Measurements from ENCODE around the gene NME7.

The NME7 gene

DNA sequence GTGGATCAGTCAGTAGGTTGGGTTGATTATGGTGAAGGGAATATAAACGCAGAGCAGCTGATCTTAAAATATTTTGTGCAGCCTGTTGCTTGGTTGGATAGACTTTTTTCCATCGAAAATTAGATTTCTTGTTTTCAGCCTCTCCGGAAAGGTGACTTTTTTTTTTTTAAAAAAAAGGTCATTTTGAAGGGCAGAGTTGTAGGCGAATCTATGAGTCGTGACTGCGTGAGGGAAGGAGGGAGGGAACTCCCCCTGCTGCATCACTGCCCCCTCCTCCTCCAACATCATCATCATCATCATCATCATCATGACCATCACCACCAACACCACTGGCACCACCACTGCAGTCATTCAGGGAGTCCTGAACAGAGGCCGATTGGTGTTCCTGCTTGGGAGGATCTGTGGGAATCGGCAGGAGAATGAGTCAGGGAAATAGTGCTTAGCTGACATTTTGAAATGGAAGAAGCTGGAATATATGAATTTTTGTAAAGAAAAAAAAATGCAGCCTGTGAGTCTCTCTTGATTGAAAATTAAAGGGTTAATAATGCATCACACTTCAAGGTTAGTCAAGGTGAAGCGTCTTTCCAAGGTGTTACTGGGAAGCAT lies 259.9 kb downstream of the NME7 start:
- peak; percentile 61 for DNase-seq (ENCODE audit: low read depth)
- TF ChIP-seq, protein P1, sequence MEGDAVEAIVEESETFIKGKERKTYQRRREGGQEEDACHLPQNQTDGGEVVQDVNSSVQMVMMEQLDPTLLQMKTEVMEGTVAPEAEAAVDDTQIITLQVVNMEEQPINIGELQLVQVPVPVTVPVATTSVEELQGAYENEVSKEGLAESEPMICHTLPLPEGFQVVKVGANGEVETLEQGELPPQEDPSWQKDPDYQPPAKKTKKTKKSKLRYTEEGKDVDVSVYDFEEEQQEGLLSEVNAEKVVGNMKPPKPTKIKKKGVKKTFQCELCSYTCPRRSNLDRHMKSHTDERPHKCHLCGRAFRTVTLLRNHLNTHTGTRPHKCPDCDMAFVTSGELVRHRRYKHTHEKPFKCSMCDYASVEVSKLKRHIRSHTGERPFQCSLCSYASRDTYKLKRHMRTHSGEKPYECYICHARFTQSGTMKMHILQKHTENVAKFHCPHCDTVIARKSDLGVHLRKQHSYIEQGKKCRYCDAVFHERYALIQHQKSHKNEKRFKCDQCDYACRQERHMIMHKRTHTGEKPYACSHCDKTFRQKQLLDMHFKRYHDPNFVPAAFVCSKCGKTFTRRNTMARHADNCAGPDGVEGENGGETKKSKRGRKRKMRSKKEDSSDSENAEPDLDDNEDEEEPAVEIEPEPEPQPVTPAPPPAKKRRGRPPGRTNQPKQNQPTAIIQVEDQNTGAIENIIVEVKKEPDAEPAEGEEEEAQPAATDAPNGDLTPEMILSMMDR (IDR thresholded peaks at IDR 0.05; ENCODE audit: insufficient read depth, low read depth, low read length, missing control alignments), result no peak
- peak overlapping the region; percentile 79 for H3K4me3 ChIP-seq (ENCODE audit: low read length)

DNA sequence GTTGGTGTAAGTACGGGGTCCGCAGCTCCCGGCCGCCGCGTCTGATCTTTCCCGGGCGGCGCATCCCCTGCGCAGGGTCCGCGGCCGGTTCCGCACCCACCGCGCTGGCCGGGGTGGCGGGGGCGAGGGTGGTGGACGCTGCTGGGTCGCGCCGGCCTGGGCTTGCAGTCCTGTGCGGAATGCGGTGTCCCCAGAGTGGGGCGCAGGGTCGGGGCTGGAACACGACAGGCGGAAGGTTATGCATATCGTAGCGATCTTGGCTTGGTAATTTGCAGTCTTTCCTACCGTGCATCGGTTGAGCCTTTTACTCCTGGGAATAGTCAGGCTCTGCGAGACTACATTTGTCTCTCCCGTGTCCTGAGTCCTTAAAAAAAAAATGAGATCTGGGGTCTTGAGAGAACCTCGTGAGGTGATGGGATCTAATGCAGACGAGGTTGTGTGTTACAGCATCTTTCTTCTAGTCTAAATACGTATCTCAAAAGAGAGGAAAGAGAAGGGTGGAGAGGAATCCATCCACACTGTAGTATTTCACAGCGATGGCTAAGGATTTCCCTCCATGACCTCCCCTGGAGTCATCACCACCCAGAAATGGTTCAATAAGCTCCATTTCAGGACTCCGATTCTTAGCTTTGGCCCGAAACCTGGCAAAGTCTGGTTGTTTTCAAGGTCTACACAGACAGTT lies 260.5 kb downstream of the NME7 start:
- TF ChIP-seq, protein P1 (IDR thresholded peaks at IDR 0.05; ENCODE audit: insufficient read depth, low read depth, low read length, missing control alignments), result no peak
- no peak for DNase-seq (ENCODE audit: low read depth)
- peak overlapping the region; percentile 79 for H3K4me3 ChIP-seq (ENCODE audit: low read length)

DNA sequence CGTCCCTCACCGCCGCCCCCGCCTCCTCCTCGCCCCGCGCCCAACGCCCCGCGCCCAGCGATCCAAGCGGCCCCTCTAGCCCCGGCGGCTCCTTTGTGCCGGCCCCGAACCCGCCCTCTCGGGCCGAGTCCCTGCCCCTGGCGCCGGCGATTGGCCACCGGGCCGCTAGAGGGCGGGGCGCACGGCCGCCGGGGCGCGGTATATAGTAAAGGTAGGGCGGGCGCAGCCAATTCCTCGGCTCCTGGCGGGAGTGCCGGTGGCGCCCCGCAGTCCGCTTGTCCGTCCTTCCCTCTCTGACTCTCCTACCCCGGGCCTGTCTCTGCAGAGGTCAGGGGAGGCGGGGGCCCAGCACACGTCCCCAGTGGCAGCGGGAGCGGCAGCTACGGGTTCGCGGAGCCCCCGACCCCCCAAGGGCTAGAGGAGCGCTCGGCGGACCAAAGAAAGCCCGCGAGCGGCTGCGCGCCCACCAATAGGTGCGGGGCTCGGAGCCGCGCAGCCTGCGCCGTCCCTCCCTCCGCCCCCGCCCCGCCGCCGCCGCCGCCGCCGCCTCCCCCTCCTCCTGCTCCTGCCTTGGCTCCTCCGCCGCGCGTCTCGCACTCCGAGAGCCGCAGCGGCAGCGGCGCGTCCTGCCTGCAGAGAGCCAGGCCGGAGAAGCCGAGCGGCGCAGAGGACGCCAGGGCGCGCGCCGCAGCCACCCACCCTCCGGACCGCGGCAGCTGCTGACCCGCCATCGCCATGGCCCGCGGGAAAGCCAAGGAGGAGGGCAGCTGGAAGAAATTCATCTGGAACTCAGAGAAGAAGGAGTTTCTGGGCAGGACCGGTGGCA lies 261.3 kb downstream of the NME7 start, which contains the start of gene ATP1B1:
ATP1B1 (plus strand) TSS at position 596 of the 826 bp plus-strand sequence; CDS start at position 736, 140 bp downstream.
- peak; percentile 89 for DNase-seq (ENCODE audit: low read depth)
- peak within 1 kb of the TSS; percentile 79 for H3K4me3 ChIP-seq (ENCODE audit: low read length)
- TF ChIP-seq, protein P1 (IDR thresholded peaks at IDR 0.05; ENCODE audit: insufficient read depth, low read depth, low read length, missing control alignments), result peak; percentile 17

DNA sequence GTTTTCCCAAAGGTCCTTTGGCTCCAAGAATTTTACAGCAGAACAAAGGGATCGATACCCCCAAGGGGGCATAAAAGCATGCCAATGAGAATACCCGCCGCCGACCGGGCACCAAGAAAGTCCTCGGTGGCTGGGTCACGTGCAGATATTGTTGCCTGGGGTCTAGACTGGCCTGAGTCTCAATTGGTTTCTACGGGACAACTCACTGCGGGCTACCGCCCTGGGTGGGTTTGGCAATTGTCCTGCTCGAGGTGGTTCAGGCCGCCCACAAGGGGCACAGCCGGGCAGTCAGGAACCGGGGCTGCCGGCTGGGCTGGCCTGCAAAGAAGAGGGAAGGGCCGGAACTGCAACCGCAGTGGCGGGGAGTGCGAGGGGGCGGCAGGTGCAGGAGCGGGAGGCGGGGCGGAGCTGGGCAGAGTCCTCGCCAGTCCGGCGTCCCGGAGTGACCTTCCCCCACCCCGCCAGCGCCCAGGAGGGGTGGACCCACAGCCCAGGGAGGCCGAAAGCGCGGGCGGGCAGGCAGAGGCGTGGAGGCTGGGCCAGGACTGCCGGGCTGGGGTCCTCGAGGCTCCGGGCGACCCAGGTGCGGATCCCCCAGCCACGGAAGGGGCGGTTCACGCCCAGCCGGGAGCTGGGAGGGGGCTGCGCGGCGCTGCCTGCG lies 262.0 kb downstream of the NME7 start:
- H3K4me3 ChIP-seq (ENCODE audit: low read length), result peak overlapping the region; percentile 79
- TF ChIP-seq, protein P1 (IDR thresholded peaks at IDR 0.05; ENCODE audit: insufficient read depth, low read depth, low read length, missing control alignments), result no peak
- DNase-seq (ENCODE audit: low read depth), result peak; percentile 54

DNA sequence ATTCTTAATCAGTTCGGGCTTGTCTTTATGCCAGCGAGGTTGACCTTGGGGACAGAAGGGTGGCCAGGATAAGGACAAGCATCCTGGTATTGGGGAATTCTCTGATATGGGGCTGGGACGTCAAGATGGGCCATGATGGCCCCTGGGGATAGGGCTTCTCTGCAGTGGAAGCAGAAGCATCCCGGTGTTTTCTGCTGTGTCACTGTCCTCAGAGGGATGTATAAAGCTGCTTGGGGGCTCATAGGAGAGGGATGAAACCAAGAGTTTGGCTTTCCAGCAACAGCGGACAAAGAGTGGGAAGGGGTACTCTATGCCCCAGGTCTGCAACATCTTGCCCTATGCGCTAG lies 262.5 kb downstream of the NME7 start:
- TF ChIP-seq, protein P1 (IDR thresholded peaks at IDR 0.05; ENCODE audit: insufficient read depth, low read depth, low read length, missing control alignments), result no peak
- no peak overlapping the region for H3K4me3 ChIP-seq (ENCODE audit: low read length)
- no peak for DNase-seq (ENCODE audit: low read depth)

DNA sequence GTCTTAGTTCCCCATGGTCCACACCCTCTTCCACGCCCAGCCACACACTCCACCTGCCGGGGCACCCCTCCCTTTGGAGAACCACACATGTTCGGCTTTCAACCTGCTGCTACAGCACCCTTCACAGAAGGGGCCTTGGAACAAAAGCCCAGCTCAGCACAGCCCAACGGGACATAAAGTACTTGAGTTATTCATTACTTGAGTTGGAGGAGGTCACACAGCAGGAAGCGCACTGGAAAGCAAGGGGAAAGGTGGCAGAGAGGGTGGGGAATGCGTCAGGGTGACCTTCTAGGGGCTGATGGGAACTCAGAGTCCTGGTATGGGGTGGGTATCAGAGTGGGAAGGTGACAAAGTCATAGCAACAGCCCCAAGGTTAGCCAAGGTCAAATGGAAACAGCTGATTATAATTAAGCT lies 264.1 kb downstream of the NME7 start:
- no peak overlapping the region for H3K4me3 ChIP-seq (ENCODE audit: low read length)
- TF ChIP-seq, protein P1 (IDR thresholded peaks at IDR 0.05; ENCODE audit: insufficient read depth, low read depth, low read length, missing control alignments), result no peak
- no peak for DNase-seq (ENCODE audit: low read depth)

Measured in epithelial cell of esophagus (primary cell).